Renal cortical epithelial cell (primary cell): ENCODE data around the gene SMURF1. TPM values are rescaled to one million over a fixed set of nuclear protein-coding genes. Genes with fewer than 3 reads are reported as not detected.

Experiments
- DNase-seq: peaks from one replicate; pipeline ENCODE4 v3.0.0-alpha.2; 2011; ENCODE audit warnings: low read depth
- total RNA-seq: library from RNA; depleted of rRNA; stranded (reverse); fragments of >200 nt; gene quantifications from 2 replicates; pipeline ENCODE4 v1.2.3, GENCODE V29; 2014

Gene SMURF1
- total RNA-seq, 1 donor from 2014 or later = 40.6 TPM

DNA sequence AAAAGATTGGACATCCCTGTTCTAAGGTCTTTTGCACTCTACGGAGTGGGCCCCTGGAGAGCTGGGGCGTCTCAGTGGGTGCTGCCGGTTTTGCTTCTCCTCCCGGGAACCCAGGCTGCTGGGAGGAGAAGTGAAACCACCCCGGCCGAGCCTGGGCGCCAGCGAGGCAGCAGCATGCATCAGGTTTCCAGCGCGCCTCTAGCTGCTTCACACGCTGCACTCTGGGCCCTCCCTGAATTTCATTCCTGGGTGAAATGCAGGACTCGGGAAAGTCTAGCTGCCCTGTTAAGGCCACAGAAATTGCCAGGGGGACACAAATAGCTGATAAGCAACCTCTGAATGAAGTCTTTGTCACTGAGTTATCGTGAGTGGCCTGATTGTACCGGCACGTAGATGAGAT lies 138.1 kb downstream of the SMURF1 start:
- DNase-seq = no peak

DNA sequence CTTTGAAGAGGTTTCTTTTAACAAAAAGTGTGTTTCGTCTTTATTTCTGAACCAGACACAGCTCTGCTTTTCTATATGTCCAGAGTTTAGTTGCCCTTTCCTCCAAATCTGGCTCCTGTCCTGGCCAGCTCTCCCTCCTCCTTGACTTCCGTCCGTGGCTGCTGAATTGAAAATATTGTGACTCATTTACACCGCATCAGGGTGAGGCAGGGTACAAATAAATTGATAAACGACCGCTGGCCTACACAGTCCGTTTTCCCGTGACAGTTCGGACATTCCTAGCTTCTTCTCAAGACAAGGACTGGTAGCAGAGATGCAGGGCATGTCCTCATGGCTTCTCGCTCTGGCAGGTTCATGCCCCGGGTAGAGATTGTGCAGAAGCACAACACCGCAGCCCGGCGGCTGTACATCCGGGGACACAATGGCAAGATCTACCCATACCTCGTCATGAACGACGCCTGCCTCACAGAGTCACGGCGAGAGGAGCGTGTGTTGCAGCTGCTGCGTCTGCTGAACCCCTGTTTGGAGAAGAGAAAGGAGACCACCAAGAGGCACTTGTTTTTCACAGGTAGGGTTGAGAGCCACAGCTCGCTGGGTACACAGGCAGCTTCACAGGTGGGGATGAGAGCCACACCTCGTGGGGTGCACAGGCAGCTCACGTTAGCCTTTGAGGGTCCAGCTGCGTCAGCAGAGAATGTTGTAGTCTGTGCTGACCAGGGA lies 139.0 kb downstream of the SMURF1 start:
- DNase-seq = no peak

DNA sequence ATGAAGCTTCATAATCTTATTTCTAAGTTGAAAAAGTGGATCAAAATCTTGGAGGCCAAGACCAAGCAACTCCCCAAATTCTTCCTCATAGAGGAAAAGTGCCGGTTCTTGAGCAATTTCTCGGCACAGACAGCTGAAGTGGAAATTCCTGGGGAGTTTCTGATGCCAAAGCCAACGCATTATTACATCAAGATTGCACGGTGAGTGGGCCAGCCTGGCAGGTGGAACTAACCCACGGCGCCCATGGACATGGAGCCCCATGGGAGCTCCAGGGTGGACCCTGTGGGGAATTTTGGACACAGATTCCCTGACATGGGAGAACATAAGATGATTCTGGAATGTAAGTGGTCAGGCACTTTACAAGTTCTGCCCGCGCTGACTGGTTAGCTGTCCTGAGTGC lies 139.7 kb downstream of the SMURF1 start:
- DNase-seq = no peak

DNA sequence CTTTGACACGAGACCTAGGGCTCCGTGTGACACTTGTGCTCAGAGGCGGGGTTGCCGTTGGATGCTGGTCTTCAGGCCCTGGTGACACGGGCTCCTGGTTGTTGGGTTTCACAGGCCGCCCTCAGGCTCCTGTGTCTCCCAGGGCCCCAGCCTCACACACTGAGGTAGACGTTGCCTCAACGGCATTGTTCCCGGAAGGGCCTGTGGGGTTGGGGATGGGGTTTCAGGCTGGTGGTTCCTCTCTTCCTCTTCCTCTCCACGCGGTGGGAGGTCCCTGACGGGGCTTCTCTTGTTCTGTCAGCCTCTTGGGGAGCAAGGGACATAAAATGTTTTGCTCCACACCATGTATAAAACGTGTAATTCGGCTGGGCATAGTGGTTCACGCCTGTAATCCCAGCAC lies 140.5 kb downstream of the SMURF1 start:
- DNase-seq = no peak

DNA sequence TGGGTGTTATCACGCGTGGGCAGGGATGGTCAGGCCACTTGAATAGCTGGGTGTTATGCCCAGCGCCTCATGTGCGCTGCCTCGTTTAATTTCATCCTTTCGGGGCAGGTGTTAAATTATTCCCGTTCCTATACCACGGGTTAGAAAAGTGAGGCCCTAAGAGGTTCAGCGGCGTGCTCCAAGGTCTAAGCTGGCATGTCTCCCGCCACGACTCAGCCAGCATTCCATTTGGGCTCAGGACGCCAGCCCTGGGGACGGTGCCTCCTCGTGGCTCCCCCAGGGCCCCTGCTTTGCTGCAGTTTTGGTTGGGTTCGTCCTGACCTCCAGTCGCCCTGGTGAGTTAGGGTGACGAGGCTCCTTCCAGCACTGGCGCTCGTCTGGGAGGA lies 141.1 kb downstream of the SMURF1 start:
- no peak for DNase-seq

DNA sequence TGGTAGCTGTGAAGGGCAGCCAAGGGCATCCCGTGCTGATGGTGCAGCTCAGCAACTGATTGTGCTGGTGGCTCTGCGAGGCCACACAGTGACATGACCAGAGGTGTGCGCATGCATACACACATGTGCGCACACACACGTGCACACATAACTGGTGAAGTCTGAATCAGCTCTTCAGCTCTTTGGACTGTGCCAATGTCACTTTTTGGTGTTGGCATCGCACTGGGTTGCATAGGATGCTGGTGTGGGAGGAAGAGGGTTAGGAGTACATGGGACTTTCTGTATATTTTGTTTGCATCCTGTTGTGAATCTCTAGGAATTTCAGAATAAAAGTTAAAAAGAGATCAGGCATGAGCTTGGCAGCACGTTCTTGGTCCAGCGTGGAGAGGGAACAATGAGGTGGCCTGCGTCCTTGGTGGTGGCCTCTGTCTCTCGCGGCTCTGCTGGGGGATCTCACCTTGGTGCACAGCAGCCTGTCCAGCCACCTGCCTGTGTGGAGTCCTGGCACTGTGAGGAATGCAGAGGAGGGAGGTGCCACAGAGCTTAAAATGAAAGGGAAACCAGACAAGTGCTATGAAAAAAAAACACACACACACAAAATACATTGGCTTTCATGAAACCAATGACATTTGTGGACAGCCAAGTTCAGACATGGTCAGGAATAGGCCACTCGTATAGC lies 141.6 kb downstream of the SMURF1 start:
- peak; percentile 54 for DNase-seq

DNA sequence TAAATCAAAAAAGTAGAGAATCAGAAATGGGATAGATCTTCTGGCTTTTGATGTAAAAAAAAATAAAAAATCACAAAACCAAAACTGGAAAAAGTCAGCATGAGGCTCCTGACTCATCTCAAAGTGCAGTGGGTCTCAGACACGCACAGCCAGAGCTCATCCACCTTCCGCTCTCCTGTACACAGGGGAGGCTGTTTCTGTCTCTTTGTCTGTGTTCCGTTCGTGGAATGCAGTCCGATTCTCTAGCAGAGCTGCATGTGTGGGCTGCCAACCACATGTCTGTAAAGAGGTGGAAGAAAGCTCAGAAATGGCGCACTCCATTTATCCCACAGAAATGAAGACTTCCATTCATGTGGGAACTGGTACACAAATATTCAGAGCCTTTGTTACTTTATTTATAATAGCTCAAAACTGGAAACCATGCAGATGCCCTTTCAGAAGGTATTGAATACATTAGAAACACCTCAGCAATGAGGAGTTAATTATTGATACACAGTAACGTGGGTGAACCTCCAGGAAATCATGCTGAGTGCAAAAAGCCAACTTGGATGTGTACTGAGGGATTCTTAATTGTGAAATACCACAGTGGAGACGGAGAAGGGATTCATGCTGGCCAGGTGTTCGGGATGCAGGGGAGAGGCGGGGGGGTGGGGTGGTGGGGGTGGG lies 142.3 kb downstream of the SMURF1 start:
- peak; percentile 94 for DNase-seq

DNA sequence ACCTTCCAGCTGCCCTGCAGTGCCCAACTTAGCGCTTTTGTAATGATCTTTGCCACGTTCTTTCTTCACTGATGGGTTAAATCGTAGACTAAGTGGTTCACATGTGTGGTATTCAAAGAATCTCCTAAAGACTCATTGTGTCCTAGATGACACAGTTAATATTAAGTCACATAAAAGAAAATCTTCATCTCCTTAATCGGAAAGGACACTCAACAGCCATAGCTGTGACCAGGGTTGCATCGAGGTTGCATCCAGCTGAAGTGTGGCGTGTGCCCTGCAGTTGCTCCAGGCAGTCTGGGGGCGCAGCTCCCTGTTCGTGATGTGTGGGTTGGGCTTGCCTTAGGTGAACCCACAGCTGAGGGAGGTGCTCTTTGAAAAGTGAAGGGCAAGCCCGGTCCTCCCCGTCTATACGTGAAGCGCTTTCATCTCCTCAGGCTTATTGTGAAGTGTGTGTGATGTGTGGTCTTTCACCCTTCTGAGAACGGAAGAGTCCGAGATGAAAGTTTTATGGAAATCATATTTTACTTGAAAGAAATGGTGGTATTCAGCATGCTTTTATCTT lies 142.9 kb downstream of the SMURF1 start:
- DNase-seq = peak; percentile 62

DNA sequence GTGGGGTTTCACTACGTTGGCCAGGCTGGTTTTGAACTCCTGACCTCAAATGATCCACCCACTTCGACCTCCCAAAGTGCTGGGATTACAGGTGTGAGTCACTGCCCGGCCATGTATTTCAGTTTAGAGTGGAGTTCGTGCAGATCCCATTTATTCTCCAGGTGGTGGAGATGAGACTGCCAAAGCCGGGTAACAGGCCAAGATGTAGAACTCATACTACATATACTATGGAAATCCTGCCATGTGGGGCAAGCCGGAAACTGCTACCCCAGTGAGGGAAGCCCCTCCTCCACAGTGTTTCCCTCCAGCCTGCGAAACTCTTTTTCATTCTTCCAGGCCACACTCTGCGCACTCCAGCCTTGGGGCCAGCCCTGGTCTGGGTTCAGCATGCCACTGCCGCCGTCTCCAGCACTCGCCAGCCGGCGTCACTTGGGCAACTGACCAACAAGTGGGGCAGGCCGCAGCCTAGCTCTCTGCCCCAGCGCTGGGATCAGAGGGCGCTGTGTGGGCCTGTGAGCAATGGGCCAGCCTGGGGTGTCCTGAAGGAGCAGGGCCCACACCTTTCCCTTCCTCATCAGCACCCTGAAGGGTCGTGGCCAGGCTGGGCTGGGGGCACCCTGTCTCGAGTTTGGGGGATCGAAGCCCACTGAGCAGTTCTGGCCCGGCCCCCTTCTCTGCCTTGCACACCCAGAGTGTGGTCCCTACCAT lies 143.6 kb downstream of the SMURF1 start:
- peak; percentile 19 for DNase-seq

DNA sequence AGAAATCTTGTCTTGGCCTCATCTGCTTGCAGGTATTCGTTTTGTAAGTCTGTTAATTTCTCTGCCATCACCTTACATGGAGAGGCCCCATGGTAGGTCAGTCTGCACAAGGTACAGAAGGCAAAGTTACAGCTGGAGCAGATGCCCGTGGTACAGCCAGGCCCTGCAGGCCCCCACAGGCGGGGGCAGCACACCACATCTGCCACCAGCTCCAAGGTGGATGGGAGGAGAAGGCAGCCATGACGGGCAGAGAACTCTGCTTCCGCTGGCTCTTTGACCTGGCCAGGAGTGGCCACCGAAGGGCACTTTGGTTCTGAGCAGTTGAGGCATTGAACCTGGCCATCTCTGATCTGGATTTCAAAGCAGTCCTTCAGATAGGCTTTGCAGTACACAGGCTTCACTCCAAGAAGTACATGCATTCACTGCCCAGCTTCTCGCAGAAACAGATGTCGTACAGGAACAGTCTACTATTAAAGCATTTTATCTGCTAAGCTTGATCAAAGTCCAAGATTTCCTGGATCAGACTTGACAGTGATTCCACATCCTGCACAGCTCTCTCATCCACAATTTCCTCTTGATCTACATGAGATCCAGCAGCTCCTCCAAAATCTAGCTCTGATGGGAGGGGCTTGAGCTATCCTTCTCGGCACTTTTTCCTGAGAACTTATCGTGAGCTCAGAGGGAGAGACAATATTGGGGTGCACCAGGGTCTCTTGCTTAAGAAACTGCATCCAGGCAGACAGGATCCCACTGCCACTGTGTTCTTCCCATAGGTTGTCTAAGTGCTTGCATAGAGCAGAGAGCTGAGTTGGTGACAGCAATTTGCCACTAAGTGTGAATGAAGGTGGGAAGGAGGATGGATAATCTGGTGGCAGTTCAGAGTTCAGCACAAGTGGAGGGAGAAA lies 144.8 kb downstream of the SMURF1 start:
- DNase-seq = no peak

DNA sequence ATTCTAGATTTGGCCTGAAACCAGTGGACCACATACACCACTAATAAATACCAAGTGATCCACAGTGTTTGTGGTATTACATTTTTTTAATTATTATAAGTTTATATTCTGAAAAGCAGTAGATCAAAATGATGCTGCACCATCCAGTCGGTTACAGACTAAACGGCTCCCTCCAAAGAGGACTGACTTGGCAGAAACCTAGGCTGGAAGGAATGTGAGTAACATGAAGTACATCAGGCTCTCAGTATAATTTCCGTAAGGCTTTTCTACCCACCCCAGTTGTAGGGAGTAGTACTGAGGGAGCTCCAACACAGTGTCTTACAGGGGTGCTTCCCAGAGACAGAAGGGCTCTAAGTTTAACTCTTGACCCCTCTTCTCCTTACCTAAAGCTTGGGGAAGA lies 146.1 kb downstream of the SMURF1 start:
- no peak for DNase-seq

DNA sequence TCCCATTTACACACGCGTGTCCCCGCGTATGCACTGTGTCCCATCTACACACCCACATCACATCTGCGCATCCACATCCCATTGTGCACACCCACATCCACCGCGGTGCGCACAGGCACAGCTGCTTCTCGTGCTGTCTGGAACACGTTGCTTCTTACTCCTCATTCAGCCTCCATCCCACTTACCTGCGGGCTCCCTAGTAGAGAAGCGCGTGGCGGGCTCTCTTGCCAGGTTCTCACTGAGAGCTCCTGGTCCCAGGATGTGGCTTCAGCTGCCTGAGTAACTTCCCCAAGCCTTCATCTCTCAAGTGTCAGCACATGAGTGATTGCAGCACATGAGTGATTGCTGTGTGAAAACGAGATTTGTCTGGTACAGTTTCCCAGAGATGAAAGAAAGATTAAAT lies 147.8 kb downstream of the SMURF1 start:
- no peak for DNase-seq

DNA sequence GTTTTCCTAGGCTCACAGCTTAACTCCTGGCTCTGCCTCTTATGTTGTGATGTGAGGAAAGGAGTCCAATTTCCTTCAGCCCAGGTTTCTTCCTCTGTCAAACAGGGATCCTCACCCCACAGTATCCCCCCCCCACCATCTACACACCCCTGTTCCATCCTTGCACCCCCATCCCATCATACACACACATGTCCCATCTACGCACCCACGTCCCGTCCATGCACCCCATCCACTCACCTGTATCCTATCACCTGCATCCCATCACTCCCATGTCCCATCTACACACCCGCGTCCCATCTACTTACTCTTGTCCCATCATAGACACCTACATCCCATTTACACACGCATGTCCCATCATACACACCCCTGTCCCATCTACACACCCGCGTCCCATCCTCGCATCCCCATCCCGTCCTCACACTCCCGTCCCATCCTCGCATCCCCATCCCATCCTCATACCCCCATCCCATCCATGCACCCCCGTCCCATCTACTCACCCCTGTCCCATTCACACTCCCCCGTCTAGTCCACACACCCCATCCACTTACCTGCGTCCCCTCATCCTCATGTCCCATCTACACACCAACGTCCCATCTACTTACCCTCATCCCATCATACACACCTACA lies 148.3 kb downstream of the SMURF1 start:
- no peak for DNase-seq

DNA sequence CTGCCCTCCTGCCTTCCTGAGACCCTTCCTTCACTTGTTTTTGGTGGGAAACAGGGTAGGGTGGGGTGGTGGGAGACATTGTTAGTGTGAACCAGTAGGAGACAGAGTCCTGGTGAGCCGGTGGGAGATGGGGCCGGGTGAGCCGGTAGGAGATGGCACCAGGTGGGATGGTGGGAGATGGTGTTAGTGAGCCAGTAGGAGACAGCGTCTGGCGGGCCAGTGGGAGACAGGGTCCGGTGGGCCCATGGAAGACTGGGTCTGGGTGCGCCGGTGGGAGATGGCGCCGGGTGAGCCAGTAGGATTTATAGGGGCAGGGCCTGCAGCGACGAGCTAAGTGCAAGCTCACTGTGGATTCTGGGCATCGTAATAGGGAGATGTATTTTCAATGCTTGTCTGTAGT lies 148.8 kb downstream of the SMURF1 start:
- DNase-seq = no peak

DNA sequence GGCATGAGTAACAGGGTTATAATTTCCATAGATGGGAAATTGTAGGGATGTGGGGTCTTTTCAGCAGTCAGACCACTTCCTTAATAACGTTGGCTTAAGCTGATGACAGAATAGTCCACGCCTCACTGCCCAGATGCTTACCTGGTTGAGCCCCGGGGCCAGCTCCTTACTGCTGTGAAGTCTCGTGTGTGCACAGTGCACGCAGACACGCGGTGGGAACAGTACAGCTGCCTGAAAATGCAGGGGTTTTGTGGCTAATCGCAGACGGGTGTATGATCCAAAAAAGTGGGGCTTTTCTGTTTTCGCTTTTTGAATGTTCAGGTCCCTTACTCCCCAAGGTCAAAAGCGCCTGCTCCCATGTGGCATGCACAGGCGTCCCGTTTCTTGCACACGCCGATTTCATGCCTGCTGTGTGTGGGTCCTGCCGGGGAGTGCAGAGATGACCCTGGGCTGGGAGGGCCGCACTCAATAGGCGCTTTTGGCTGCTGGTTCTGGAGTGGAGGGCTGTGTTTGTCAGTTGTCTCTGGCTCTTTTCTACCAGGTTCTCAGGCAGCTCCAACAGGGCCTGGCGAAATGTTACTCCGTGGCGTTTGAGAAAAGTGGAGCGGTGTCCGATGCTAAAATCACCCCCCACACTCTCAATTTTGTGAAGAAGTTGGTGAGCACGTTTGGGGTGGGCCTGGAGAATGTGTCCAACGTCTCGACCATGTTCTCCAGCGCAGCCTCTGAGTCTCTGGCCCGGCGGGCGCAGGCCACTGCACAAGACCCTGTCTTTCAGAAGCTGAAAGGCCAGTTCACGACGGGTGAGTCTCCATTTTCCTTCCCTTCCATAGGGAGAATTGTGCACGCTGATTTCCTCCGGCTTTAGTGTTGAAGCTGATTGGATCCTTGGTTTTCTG lies 149.6 kb downstream of the SMURF1 start:
- DNase-seq = no peak

DNA sequence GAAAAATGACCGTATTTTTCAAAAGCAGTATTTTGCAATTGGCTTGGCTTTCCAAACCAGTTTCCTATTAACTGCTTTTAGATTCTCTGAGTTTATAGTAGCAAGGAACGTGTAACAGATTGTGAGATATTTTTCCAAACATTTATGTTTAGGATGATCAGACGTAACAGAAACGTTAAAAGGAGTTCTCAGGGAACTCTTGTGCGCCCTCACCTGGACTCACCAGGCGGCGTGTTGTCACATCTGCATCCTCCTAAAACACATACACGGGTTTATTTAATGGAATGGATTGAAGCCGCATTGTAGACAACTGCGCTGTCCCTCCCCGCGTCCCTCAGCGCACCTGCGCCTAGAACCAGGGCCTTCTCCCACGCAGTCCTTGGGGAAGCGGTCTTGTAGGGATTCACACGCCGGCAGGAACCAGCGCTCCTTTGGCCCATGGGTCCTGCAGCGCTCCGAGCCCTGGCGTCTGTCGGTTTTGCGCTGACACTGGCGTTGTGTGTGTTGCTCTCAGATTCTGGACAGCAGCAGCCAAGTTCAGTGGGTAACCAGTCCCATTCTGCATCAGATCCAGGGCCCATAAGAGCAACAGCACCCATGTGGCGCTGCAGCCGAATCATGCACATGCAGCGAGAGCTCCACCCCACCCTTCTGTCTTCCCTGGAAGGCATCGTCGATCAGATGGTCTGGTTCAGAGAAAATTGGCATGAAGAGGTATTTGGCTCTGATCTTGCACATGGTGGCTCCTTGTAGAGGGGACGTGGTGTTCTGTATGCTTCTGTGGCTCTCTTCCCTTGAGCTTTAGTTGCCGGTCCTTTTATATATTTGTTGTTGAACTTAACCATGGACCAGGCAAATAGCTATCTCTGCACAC lies 150.6 kb downstream of the SMURF1 start:
- no peak for DNase-seq

DNA sequence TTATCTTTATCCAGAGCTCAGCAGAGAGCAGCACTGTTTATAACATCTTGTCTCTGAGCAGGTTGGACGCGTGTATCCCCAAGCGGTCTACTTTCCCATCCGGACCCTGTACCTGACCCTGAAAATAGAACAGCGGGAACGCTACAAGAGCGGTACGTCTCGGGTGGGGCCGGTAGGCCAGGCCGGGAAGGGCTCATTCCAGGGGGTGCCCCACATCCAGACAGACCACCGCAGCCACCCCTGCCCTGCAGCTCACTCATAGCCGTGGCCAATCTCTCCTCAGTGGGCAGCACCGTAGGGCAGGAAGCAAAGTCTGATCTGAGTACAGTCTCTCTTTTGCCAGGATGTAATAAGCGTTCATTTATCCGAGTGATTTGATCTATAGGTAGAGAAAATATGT lies 151.8 kb downstream of the SMURF1 start:
- DNase-seq = no peak

DNA sequence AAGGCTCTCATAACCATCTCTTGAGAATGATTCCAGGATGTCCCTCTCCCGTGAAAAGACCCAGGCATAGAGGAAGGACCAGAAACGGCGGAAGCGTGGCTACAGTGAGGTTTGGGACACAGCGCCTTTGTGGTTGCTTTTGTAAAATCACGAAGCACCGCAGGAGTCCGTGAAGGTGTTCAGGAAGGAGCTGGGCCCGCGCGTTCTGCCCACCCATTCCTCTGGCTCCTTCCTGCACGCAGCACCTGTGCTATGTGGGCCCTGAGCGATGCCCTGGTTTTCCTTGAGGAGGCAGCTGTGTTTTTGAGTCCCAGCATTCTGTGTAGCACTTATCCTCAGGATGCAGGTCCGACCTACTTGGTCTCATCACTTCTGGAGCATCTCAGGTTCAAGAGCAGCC lies 152.8 kb downstream of the SMURF1 start:
- no peak for DNase-seq

DNA sequence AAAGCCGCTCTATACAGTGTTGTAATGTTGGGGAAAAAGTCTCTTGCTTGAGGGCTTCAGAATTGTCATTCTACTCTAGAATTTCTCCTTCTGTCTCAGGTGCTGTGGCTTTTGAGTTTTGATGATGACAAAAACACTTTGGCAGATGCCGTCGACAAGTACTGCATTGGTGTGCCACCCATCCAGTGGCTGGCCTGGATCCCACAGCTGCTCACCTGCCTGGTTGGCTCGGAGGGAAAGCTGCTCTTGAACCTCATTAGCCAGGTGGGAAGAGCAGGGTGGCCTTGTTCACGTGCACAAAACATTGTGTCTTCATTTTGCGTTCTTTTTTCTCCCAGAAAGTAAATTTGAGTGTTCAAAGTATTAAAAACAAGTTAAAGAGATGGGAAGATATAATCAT lies 153.6 kb downstream of the SMURF1 start:
- no peak for DNase-seq
